OCI-LY1 (cell line): ENCODE results near the gene RUSC1.

Experiments
- EZH2 ChIP-seq: fragments of 200-600 bp; sonication (generic), shearing (Covaris generic); IDR thresholded peaks from 2 replicates; pipeline ENCODE4 v1.8.0; 2017; ENCODE audit warnings: borderline replicate concordance, mixed run types, mild to moderate bottlenecking, antibody characterized with exemption, low read length, moderate library complexity, mixed read lengths
- TF ChIP-seq, protein P1 (sequence below): fragments of 200-600 bp; sonication (generic), shearing (Covaris generic); IDR thresholded peaks from 2 replicates; pipeline ENCODE4 v1.5.1; 2017; ENCODE audit warnings: mild to moderate bottlenecking, antibody characterized with exemption, low read length, moderate library complexity, mixed read lengths

DNA sequence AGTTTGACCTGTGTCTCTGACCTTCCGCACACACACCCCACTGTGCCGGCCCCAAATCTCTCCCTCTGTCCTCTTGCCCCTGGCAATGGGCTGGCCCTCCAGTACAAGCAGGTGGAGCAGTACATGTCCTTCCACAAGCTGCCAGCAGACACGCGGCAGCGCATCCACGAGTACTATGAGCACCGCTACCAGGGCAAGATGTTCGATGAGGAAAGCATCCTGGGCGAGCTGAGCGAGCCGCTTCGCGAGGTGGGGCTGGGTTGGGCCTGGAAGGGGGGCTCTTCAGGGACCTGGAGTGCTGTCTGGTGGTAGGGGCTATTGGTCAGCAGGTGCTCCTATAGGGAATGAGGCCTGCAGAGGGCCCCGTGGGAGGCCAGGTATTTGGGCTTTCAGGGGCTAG lies 35.6 kb upstream of the RUSC1 start:
- TF ChIP-seq, protein P1, sequence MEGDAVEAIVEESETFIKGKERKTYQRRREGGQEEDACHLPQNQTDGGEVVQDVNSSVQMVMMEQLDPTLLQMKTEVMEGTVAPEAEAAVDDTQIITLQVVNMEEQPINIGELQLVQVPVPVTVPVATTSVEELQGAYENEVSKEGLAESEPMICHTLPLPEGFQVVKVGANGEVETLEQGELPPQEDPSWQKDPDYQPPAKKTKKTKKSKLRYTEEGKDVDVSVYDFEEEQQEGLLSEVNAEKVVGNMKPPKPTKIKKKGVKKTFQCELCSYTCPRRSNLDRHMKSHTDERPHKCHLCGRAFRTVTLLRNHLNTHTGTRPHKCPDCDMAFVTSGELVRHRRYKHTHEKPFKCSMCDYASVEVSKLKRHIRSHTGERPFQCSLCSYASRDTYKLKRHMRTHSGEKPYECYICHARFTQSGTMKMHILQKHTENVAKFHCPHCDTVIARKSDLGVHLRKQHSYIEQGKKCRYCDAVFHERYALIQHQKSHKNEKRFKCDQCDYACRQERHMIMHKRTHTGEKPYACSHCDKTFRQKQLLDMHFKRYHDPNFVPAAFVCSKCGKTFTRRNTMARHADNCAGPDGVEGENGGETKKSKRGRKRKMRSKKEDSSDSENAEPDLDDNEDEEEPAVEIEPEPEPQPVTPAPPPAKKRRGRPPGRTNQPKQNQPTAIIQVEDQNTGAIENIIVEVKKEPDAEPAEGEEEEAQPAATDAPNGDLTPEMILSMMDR, result no peak
- no peak for TF ChIP-seq EZH2
